PC-3 (cell line): ENCODE data around the gene FOXB2.

Experiments
- CTCF ChIP-seq: fragments of 300-600 bp; sonication (generic); conservative IDR thresholded peaks from 2 replicates; pipeline ENCODE4 v1.5.1; 2017; ENCODE audit warnings: antibody characterized with exemption, low read depth, mild to moderate bottlenecking, low read length
- EZH2 ChIP-seq: fragments of 300-600 bp; sonication (generic); IDR thresholded peaks from one replicate; pipeline ENCODE4 v1.6.1; 2017; ENCODE audit warnings: antibody characterized with exemption, mild to moderate bottlenecking, low read length; ENCODE audit not compliant: unreplicated experiment
- EZH2phosphoT487 ChIP-seq: fragments of 300-600 bp; sonication (generic); IDR thresholded peaks from 2 replicates; pipeline ENCODE4 v1.6.1; 2018; ENCODE audit warnings: mild to moderate bottlenecking, antibody characterized with exemption, low read length, borderline replicate concordance

GRCh38 chr9:77021922-77022782, 2.7 kb downstream of the FOXB2 start:
- TF ChIP-seq CTCF, result no peak
- no peak for TF ChIP-seq EZH2phosphoT487
- TF ChIP-seq EZH2, result no peak
